Activated CD8-positive, alpha-beta memory T cell treated with anti-CD3 and anti-CD28 coated beads, Interleukin-2, amount 50 U/mL, for 1 hour (primary cell): ENCODE results near the gene MYO15A.
A peak's percentile ranks its signal among the peaks of the same experiment; 100 is the strongest.
"Not testable (repeated sequence)": the region's sequence is repeated elsewhere in the genome, so short reads cannot be mapped to it uniquely, and the experiment has no call there.

Source experiments
- DNase-seq: peaks from one replicate; pipeline ENCODE4 v3.0.0-alpha.2; 2020; ENCODE audit errors: extremely low read depth

Gene MYO15A

GRCh38 chr17:18185832-18186626, 77.5 kb downstream of the MYO15A start:
- no peak for DNase-seq

GRCh38 chr17:18186627-18186982, 78.0 kb downstream of the MYO15A start:
- no peak for DNase-seq

GRCh38 chr17:18187226-18187625, 78.7 kb downstream of the MYO15A start:
- DNase-seq, result no peak

- DNase-seq, result no peak
Measured at GRCh38 chr17:18187821-18188761, 79.5 kb downstream of the MYO15A start.

DNA sequence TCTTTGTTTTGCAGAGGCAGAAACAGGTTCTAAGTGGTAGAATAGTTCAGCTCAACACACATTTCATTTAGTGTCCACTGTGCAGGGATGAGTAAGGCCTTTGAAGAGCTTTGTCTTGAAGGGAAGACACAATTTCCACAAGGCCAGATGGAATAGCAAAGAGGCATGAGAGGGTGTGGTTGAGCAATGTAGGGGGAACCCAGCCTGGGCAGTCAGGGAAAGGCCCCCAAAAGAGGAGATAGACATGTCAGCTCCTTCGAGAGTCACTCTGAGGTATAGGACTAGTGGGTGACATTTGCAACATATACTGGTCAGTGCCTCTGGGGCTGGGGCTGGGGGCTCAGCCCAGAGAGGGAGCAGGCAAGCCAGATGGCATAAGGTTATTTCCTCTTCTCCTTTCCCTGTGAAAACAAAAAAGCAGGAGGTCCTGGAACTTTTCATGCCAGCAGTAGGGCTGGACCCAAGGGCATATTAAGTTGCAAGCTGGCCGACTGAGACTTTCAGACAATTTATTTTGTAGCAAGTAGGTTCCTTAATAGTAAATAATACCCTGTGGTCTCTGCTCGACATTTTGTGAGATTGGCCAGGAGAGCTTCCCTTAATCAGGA, 82.2 kb downstream of the MYO15A start:
- no peak for DNase-seq

GRCh38 chr17:18191236-18191667, 82.7 kb downstream of the MYO15A start:
- no peak for DNase-seq

GRCh38 chr17:18191967-18192366, 83.4 kb downstream of the MYO15A start:
- no peak for DNase-seq

DNA sequence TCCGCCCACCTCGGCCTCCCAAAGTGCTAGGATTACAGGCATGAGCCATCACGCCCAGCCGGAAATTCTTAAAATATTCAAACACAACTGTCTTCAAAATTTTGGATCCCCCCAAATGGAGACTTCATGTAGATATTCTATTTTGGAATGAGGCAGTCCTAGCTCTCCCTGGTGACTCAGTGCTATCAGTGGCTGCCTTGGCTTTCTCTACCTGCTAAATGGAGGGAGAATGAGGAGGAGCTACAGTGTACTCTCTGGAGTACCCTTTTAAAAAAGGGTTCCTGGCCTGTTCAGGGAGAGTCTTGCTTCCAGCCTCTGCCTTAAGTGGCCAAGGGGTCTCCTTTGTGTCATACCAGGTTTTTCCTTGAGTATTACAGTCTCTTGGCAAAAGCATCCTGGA, 85.8 kb downstream of the MYO15A start:
- no peak for DNase-seq

GRCh38 chr17:18194804-18195203, 86.2 kb downstream of the MYO15A start:
- DNase-seq, result no peak

DNA sequence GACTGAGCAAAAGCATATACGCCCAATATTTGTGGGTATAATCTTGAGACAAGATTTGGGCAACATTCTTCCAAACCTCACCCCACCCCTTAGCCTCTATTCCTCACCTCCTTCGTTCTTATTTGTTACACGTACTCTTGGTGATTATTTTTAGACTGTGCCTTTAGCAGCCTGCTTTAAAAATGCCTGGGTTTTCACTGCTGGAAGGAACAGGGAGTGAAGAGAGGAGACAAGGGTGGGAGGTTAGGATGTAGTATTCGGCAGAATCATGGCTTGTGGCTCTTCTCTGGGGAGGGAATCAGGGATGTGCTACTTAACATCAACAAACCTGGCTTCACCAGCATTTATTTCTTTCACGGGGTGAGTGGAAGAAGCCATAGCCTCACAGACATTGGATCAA, 86.7 kb downstream of the MYO15A start:
- DNase-seq, result no peak

GRCh38 chr17:18197535-18198194, 89.1 kb downstream of the MYO15A start:
- no peak for DNase-seq

- DNase-seq, result no peak
Measured at GRCh38 chr17:18198530-18198929, 90.0 kb downstream of the MYO15A start.

DNA sequence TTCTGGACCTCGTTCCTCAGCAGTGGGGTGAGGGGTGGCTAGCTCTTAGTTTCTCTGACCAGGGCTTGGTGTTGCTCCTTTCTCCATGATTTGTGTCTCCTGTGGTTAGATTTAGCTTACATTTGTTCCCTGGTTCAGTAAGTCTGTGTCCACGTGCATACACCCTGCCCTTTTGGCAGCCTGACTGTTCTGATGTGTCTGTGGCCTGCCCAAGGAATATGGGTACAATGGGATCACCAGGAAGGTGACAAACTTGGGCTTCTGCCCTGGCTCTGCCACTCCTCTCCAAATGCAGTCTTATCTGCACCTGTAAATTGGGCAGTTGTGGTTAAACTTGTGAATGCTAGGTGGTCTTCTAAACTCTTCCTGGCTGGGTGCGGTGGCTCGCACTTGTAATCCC, 92.6 kb downstream of the MYO15A start:
- DNase-seq, result no peak

- no peak for DNase-seq
Measured at GRCh38 chr17:18203308-18203707, 94.8 kb downstream of the MYO15A start.

- DNase-seq, result no peak
Measured at GRCh38 chr17:18205861-18206260, 97.3 kb downstream of the MYO15A start.

GRCh38 chr17:18206962-18207361, 98.4 kb downstream of the MYO15A start:
- DNase-seq, result no peak

DNA sequence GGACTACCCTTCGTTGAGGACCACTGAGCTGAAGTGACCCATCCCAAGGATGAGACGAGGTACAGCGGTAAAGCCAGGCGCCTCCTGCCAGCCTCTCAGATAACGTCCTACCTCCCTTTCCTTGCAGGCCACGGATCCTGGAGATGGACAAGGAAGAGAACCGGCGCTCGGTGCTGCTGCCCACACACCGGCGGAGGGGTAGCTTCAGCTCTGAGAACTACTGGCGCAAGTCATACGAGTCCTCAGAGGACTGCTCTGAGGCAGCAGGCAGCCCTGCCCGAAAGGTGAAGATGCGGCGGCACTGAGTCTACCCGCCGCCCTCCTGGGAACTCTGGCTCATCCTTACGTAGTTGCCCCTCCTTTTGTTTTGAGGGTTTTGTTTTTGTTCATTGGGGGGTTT, 99.5 kb downstream of the MYO15A start:
- no peak for DNase-seq

DNA sequence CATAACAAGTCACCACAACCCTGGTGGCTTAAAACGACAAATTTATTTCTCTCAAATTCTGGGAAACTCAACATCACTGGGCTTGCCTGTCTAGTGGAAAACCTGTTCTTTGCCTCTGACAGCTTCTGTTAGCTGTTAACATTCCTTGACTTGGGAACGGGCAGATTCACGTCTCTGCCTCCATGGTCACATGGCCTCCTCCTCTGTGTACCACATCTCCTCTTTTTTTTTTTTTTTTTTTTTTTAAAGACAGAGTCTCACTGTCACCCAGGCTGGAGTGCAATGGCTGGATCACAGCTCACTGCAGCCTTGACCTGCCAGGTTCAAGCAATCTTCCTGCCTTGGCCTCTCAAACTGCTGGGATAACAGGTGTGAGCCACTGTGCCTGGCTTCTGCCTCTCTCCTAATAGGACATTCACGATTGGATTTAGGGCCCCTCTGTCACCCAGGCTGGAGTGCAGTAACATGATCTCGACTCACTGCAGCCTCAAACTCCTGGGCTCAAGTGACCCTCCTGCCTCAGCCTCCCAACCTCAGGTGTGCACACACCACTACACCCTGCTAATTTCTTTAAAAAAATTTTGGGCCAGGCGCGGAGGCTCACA, 105.2 kb downstream of the MYO15A start:
- no peak for DNase-seq

DNA sequence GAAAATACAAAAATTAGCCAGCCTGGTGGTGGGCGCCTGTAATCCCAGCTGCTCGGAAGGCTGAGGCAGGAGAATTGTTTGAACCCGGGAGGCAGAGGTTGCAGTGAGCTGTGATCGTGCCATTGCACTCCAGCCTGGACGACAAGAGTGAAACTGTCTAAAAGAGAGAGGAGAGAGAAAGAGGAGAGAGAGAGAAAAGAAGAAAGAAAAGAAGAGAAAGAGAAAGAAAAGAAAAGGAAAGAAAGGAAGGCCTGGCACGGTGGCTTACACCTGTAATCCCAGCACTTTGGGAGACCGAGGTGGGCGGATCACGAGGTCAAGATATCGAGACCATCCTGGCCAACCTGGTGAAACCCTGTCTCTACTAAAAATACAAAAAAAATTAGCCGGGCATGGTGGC, 108.3 kb downstream of the MYO15A start:
- DNase-seq, result not testable (repeated sequence)

DNA sequence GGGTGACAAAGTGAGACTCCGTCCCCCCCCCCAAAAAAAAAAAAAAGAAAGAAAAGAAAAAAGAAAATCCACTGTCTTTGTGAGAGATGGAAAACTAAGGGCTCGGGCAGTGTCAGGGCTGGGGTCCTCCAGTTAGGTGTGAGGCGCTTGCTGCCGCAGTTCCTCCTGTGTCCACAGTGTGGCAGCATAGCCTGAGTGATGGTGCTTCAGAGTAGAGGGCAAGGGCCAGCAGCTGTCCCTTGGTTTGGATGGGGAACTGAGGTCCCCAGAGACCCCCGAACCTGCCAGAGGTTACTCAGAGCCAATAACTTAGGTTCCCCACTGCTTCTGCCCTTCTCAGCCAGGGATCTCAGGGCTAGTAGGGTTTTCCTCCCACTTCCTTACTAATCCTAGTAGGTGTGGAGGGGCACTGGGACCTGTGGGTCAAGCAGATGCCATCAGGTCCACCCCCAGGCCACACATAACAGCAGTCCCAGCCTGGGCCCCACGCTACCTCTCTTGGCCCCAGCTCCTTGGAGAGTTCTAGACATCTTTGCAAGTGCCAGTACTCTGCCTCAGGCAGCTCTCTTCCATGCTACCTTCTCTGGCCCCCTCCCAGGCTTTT, 109.0 kb downstream of the MYO15A start:
- peak; percentile 26 for DNase-seq

- DNase-seq, result no peak
Measured at GRCh38 chr17:18218756-18219415, 110.3 kb downstream of the MYO15A start.
